ENCODE results near the gene SAP30L. TPM values are rescaled to one million over a fixed set of nuclear protein-coding genes. Genes with fewer than 3 reads are reported as not detected.

The SAP30L gene
- total RNA-seq, 1 experiment from 2014 or later = 32.5 TPM

DNA sequence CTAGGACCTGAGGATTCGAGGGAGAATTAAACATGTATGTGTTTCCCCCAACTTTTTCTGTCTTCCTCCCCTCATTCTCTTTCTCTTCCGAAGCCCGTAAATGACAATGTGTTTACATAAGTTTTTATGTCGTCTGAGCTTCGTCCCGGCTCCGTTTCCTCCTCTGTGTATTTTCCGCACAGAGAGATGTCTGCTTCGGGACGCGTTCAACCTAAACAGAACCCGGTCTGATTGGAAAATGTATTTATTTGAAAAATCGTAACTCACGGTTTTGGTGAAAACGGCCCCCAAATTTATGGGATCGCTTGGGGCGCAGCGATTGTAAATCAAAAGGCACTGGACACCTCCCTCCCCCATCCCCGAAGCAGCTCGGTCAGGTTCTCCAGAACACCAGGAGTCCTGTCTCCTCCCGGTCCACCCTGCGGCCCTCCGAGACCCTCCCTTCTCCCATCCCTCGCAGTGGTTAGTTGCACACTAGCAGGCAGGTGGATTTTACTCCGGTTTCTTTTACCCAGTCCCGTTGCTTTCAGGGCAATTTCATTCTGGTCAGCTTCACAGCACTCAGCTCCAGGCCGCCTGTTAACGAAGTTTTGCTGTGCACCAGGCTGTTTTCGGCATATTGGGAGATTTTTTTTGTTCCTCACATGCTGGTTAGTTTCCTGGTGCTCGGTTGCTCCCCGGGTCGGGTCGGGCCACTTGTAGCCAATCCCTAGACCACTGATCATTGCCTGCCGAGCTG lies 38.0 kb downstream of the SAP30L start:
- H3K27me3 ChIP-seq (replicated peaks; ENCODE audit: control insufficient read depth, insufficient read depth, low read length) = peaks cover 9% of the 10 kb centered on the region
- Mint-ChIP-seq H3K27me3 (ENCODE audit: insufficient read depth, unreplicated experiment) (peaks cover 36% of the 10 kb centered on the region), H3K36me3 (ENCODE audit: insufficient read depth, unreplicated experiment) (no peaks in the 10 kb centered on the region), H3K4me1 (ENCODE audit: low read depth, unreplicated experiment) (peaks cover 5% of the 10 kb centered on the region), H3K9me3 (ENCODE audit: unreplicated experiment) (no peaks in the 10 kb centered on the region), H3K4me3 (ENCODE audit: unreplicated experiment) (peak overlapping the region; percentile 9), H3K27ac (ENCODE audit: unreplicated experiment) (no peak overlapping the region)
- TF ChIP-seq CTCF (IDR thresholded peaks at IDR 0.05; ENCODE audit: insufficient read depth in 1 of 2, low read depth in 1 of 2, low read length in 1 of 2, severe bottlenecking in 1 of 2, unreplicated experiment in 1 of 2) = no peak
- no peaks in the 10 kb centered on the region for H3K9me3 ChIP-seq
- CTCF ChIA-PET = interaction anchor here (0.7 kb wide), 1 partner anchor 18 kb away, joined by 3 read pairs; no protein-coding TSS in a partner anchor
- DNase-seq = peak in 1 of 2 experiments; percentile 29
- POLR2A ChIA-PET = no interaction called here
- H3K36me3 ChIP-seq (ENCODE audit: control insufficient read depth, insufficient read depth, low read length) = no peaks in the 10 kb centered on the region
- H3K4me3 ChIP-seq (ENCODE audit: low read depth, low read length) = no peak overlapping the region
- intact Hi-C loops (cut with micrococcal nuclease; ENCODE audit: unreplicated experiment) = no loop called here
- BruUV-seq (replicated peaks) = no TSS peak
- H3K4me1 ChIP-seq = peaks cover 26% of the 10 kb centered on the region

DNA sequence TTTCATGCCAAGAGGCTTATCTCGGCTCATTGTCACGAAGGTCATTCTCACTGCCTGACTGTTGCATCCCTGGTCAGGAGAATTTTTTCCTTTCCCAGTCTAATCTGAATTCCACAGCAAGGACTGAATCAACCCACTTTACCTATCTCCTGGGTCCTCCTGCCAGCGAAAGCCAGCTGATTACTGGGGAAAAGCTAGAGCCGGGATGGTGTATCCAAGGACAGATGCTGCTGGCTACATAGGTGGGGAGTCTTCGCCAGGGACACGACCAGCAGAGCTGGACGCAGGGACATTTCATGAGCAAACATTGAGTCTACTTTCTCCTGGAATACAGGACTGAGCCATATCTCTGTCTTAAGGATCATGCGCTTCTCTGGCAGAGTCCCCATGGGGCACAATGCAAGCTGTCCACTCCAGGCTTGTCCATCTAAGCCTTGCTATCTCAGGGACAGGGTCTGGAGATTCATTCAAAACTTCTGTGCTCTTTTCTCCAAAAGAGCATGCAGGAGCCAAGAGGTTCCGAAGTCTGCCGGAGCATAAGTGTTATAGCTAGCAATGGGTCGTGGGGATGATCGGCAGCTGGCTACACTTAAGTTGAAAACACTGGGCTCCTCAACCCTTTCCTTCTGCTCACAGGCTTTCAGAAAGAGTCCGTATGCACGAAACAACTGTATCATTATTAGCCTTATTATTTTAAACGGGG lies 38.7 kb downstream of the SAP30L start:
- no peak overlapping the region for H3K4me3 ChIP-seq (ENCODE audit: low read depth, low read length)
- H3K36me3 ChIP-seq (ENCODE audit: control insufficient read depth, insufficient read depth, low read length) = no peaks in the 10 kb centered on the region
- POLR2A ChIA-PET = no interaction called here
- CTCF ChIA-PET = interaction anchor here (0.7 kb wide), 1 partner anchor 18 kb away, joined by 3 read pairs; no protein-coding TSS in a partner anchor
- BruUV-seq (replicated peaks) = no TSS peak
- peaks cover 4% of the 10 kb centered on the region for H3K4me1 Mint-ChIP-seq (ENCODE audit: low read depth, unreplicated experiment)
- no peak overlapping the region for H3K27ac Mint-ChIP-seq (ENCODE audit: unreplicated experiment)
- H3K36me3 Mint-ChIP-seq (ENCODE audit: insufficient read depth, unreplicated experiment) = no peaks in the 10 kb centered on the region
- no peak for TF ChIP-seq CTCF (IDR thresholded peaks at IDR 0.05; ENCODE audit: insufficient read depth in 1 of 2, low read depth in 1 of 2, low read length in 1 of 2, severe bottlenecking in 1 of 2, unreplicated experiment in 1 of 2)
- H3K27me3 ChIP-seq (replicated peaks; ENCODE audit: control insufficient read depth, insufficient read depth, low read length) = peaks cover 9% of the 10 kb centered on the region
- H3K27me3 Mint-ChIP-seq (ENCODE audit: insufficient read depth, unreplicated experiment) = peaks cover 37% of the 10 kb centered on the region
- DNase-seq = peak in 1 of 2 experiments; percentile 3
- H3K9me3 ChIP-seq = no peaks in the 10 kb centered on the region
- intact Hi-C loops (cut with micrococcal nuclease; ENCODE audit: unreplicated experiment) = no loop called here
- H3K9me3 Mint-ChIP-seq (ENCODE audit: unreplicated experiment) = no peaks in the 10 kb centered on the region
- H3K4me1 ChIP-seq = peaks cover 30% of the 10 kb centered on the region
- peak overlapping the region; percentile 9 for H3K4me3 Mint-ChIP-seq (ENCODE audit: unreplicated experiment)

- no peak overlapping the region for H3K4me3 ChIP-seq (ENCODE audit: low read depth, low read length)
- DNase-seq = no peak
- no peaks in the 10 kb centered on the region for H3K9me3 Mint-ChIP-seq (ENCODE audit: unreplicated experiment)
- ChIA-PET CTCF (no interaction called here), POLR2A (no interaction called here)
- no peak overlapping the region for H3K27ac Mint-ChIP-seq (ENCODE audit: unreplicated experiment)
- H3K9me3 ChIP-seq = no peaks in the 10 kb centered on the region
- peaks cover 35% of the 10 kb centered on the region for H3K27me3 Mint-ChIP-seq (ENCODE audit: insufficient read depth, unreplicated experiment)
- H3K27me3 ChIP-seq (replicated peaks; ENCODE audit: control insufficient read depth, insufficient read depth, low read length) = peaks cover 9% of the 10 kb centered on the region
- H3K4me1 ChIP-seq = peaks cover 30% of the 10 kb centered on the region
- H3K4me3 Mint-ChIP-seq (ENCODE audit: unreplicated experiment) = no peak overlapping the region
- H3K36me3 ChIP-seq (ENCODE audit: control insufficient read depth, insufficient read depth, low read length) = no peaks in the 10 kb centered on the region
- intact Hi-C loops (cut with micrococcal nuclease; ENCODE audit: unreplicated experiment) = no loop called here
- H3K36me3 Mint-ChIP-seq (ENCODE audit: insufficient read depth, unreplicated experiment) = no peaks in the 10 kb centered on the region
- TF ChIP-seq CTCF (IDR thresholded peaks at IDR 0.05; ENCODE audit: insufficient read depth in 1 of 2, low read depth in 1 of 2, low read length in 1 of 2, severe bottlenecking in 1 of 2, unreplicated experiment in 1 of 2) = no peak
- no TSS peak for BruUV-seq (replicated peaks)
- no peaks in the 10 kb centered on the region for H3K4me1 Mint-ChIP-seq (ENCODE audit: low read depth, unreplicated experiment)
Observed at GRCh38 chr5:154485096-154485491, 39.3 kb downstream of the SAP30L start.

Data from Caco-2 (cell line).